ENCODE measurements around the gene PACSIN2.

DNA sequence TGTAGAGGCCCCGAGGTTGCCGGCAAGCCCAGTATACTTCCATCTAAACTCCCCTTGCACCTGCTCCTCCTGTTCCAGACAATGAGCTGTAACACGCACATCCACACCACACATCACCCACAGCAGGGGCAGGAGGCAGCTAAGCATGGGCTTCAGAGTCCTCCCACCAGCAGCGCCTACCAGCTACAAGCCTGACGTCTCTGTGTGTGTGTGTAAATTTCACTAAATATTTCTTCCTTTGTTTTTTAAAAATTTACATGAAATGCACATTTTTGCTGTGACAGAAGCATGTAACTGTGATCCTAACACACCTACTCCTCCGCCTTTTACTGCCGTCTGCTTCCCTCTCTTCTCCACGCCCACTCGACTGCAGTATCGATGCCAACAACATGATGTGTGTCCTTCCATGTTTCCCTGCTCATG, 29.4 kb upstream of the PACSIN2 start:
- TF ChIP-seq, protein P1, sequence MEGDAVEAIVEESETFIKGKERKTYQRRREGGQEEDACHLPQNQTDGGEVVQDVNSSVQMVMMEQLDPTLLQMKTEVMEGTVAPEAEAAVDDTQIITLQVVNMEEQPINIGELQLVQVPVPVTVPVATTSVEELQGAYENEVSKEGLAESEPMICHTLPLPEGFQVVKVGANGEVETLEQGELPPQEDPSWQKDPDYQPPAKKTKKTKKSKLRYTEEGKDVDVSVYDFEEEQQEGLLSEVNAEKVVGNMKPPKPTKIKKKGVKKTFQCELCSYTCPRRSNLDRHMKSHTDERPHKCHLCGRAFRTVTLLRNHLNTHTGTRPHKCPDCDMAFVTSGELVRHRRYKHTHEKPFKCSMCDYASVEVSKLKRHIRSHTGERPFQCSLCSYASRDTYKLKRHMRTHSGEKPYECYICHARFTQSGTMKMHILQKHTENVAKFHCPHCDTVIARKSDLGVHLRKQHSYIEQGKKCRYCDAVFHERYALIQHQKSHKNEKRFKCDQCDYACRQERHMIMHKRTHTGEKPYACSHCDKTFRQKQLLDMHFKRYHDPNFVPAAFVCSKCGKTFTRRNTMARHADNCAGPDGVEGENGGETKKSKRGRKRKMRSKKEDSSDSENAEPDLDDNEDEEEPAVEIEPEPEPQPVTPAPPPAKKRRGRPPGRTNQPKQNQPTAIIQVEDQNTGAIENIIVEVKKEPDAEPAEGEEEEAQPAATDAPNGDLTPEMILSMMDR (IDR thresholded peaks at IDR 0.05), result no peak
- no peak for TF ChIP-seq POLR2A (IDR thresholded peaks at IDR 0.05)

Data from esophagus squamous epithelium (tissue), 4 donors.